Tibial nerve (tissue), 4 donors: ENCODE measurements around the gene CRYGS.

ENCODE experiments used
- CTCF ChIP-seq, 5 experiments: fragments of 200-600 bp in 3 of 5; fragments of 450-650 bp in 2 of 5; sonication (generic) in 3 of 5; IDR thresholded peaks; one replicate each; pipeline ENCODE4 v1.5.1; 2016 to 2019; ENCODE audit warnings: antibody characterized with exemption in 5 of 5, mild to moderate bottlenecking in 3 of 5, moderate library complexity in 2 of 5
- EP300 ChIP-seq, 2 donors: sonication (generic); formaldehyde crosslinking; IDR thresholded peaks; one replicate each; pipeline ENCODE4 v1.6.1; 2017; ENCODE audit warnings: antibody characterized with exemption in 2 of 2, mild to moderate bottlenecking in 1 of 2
- POLR2A ChIP-seq, 2 donors: fragments of 450-650 bp; IDR thresholded peaks; one replicate each; pipeline ENCODE4 v1.6.1; 2017; ENCODE audit warnings: antibody characterized with exemption in 2 of 2, mild to moderate bottlenecking in 2 of 2, moderate library complexity in 2 of 2

- TF ChIP-seq CTCF (IDR thresholded peaks at IDR 0.05) = no peak
- no peak for TF ChIP-seq EP300 (IDR thresholded peaks at IDR 0.05)
- TF ChIP-seq POLR2A (IDR thresholded peaks at IDR 0.05) = no peak
Measured at GRCh38 chr3:186587183-186587582, 43.0 kb upstream of the CRYGS start.
